ENCODE data around the gene MED15.

DNA sequence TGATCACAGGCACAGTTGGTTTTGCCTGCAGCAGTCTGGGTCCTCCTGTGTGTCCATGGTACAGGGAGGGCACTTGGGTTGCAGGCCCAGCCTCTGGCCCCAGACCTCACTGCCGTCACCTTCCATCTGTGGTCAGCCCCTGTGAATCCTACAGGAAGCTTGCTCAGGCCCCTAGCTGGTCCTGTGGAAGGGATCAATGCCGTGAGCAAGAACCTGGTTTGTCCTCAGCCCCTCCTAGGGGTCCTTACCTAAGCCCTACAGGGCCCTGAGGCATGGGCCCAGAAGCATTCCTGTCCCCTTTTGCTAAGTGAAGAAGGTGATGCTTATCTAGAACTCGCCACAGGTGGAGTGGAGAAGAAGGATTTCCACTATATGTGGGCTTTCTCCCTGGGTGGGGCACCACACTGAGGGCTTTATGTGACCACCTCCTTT lies 29.9 kb downstream of the MED15 start:
- no peak for TF ChIP-seq POLR2AphosphoS5 (IDR thresholded peaks at IDR 0.05; ENCODE audit: low read depth, low read length)
- no peak for TF ChIP-seq POLR2A (IDR thresholded peaks at IDR 0.05; ENCODE audit: low read depth, low read length)
